Adrenal gland (tissue), 5 donors: Measurements from ENCODE around the gene MYEOV.

Source experiments
- CTCF ChIP-seq, 6 experiments: fragments of 450-650 bp in 4 of 6; fragments of 200-600 bp in 2 of 6; sonication (generic) in 1 of 6; IDR thresholded peaks; 1 replicate in 5 of 6; 2 replicates in 1 of 6; pipeline versions ENCODE4 v1.5.1 to v1.8.0; 2016 to 2021; ENCODE audit warnings: antibody characterized with exemption in 6 of 6, mild to moderate bottlenecking in 2 of 6, moderate library complexity in 1 of 6
- POLR2A ChIP-seq, 2 donors: fragments of 450-650 bp; IDR thresholded peaks; one replicate each; pipeline ENCODE4 v1.6.1; 2017; ENCODE audit warnings: antibody characterized with exemption in 2 of 2, mild to moderate bottlenecking in 2 of 2, moderate library complexity in 1 of 2
- donor health status: DM: no; HTN: no; CAD: no.

- no peak for TF ChIP-seq CTCF (IDR thresholded peaks at IDR 0.05)
- TF ChIP-seq POLR2A (IDR thresholded peaks at IDR 0.05): no peak
Measured at GRCh38 chr11:69287968-69288882, 5.7 kb upstream of the MYEOV start.
